Umbilical cord (tissue), 2 donors: ENCODE data around the gene EPHB4. TPM values are rescaled to one million over a fixed set of nuclear protein-coding genes. Genes with fewer than 3 reads are reported as not detected.
A peak's percentile ranks its signal among the peaks of the same experiment; 100 is the strongest.
"Not testable (repeated sequence)": the region's sequence is repeated elsewhere in the genome, so short reads cannot be mapped to it uniquely, and the experiment has no call there.

Experiments used
- DNase-seq: peaks from one replicate; pipeline ENCODE4 v3.0.0-alpha.2; 2015; ENCODE audit warnings: low spot score
- total RNA-seq: library from RNA; depleted of rRNA; stranded (reverse); fragments of >200 nt; gene quantifications from one replicate; pipeline ENCODE4 v1.2.3, GENCODE V29; 2014; ENCODE audit warnings: low replicate concordance; ENCODE audit not compliant: insufficient read depth

Gene EPHB4
- total RNA-seq, 1 donor from 2014 or later, result 97.3 TPM

DNA sequence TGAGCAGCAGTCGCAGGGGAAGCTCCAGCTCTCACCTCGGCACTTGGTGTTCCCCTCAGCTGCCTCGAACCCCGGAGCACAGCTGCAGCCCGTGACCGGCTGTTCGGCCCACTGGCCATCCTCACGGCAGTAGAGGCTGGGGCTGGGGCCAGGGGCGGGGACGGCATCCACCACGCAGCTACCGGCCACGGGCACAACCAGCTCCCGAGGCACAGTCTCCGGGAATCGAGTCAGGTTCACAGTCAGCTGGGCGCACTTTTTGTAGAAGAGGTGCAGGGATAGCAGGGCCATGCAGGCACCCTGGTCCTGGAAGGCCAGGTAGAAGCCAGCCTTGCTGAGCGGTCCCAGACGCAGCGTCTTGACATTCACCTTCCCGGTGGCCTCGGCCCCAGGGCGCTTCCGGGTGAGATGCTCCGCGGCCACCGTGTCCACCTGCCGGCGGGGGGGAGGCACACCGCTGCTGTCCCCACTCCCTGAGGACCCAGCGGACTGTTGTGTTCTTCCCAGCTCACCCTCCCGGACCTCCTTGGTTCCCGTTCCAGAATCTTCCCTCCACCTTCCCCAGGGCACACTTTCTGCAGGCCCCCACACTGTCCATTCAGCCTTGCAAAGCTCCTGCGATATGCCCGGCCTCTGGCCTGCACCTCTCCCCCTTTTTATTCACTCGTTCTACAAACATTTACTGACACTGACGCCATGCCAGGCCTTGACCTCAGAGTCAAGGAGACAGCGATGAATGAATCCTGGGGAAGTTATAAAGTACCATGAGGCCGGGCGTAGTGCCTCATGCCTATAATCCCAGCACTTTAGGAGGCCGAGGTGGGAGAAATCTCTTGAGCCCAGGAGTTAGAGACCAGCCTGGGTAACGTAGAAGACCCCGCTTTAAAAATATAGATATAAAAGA is 4.8 kb downstream of the EPHB4 start:
- DNase-seq, result no peak

- no peak for DNase-seq
Measured at GRCh38 chr7:100819586-100819985, 7.7 kb downstream of the EPHB4 start.

- no peak for DNase-seq
Measured at GRCh38 chr7:100818825-100819224, 8.5 kb downstream of the EPHB4 start.

DNA sequence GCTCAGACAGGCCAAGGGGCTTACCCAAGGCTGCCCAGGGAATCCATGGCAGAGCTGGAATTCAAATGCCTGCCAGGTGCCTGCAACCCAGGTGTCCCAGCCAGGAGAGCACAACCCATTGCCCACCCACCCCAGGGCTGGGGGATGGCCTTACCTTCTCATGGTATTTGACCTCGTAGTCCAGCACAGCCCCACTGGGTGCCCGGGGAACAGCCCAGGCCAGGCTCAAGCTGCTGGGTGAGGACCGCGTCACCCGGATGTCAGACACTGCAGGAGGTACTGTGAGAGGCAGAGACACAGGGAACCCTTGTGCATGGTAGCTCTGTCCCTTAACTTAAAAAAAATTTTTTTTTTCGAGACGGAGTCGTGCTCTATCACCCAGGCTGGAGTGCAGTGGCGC is 9.0 kb downstream of the EPHB4 start:
- DNase-seq, result no peak

GRCh38 chr7:100817097-100817496 is 10.2 kb downstream of the EPHB4 start:
- DNase-seq, result no peak

DNA sequence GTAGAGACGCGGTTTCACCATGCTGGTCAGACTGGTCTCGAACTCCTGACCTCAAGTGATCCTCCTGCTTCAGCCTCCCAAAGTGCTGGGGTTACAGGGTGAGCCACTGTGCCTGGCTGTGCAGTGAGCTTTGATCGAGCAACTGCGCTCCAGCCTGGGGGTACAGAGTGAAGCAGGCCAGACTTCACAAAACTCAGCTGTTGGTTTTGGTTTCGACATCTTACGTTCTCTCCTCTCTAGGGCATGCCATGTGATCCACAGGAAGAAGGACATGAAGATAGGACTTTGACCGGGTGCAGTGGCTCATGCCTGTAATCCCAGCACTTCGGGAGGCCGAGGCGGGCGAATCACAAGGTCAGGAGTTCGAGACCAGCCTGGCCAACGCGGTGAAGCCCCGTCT is 10.8 kb downstream of the EPHB4 start:
- not testable (repeated sequence) for DNase-seq

DNA sequence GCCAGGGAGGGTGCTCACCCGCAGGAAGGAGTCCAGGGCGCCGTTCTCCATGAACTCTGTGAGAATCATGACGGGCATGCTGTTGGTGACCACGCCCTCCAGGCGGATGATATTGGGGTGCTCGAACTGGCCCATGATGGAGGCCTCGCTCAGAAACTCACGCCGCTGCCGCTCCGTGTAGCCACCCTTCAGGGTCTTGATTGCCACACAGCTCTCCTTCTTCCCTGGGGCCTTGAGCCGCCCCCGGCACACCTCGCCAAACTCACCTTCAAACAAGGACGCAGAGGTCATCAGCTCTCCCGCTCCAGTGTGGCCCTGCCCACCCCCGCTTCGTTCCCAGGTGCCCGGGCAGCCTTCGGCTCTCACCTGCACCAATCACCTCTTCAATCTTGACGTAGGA is 14.6 kb downstream of the EPHB4 start:
- DNase-seq, result no peak

- DNase-seq, result no peak
Measured at GRCh38 chr7:100811480-100811879, 15.8 kb downstream of the EPHB4 start.

- no peak for DNase-seq
Measured at GRCh38 chr7:100808354-100808875, 18.9 kb downstream of the EPHB4 start.

DNA sequence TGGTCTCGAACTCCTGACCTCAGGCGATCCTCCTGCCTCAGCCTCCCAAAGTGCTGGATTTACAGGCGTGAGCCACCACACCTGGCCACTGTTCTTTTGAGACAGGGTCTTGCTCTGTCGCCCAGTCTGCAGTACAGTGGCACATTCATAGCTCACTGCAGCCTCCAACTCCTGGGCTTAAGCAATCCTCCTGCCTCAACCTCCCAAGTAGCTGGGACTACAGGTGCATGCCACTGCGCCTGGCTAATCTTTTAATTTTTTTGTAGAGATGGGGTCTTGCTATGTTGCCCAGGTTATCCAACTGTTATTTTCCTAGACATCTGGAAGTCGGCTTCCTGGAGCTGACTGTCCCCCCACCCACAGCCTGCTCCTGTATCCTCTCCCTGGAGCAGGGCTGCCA is 20.4 kb downstream of the EPHB4 start:
- DNase-seq, result not testable (repeated sequence)

DNA sequence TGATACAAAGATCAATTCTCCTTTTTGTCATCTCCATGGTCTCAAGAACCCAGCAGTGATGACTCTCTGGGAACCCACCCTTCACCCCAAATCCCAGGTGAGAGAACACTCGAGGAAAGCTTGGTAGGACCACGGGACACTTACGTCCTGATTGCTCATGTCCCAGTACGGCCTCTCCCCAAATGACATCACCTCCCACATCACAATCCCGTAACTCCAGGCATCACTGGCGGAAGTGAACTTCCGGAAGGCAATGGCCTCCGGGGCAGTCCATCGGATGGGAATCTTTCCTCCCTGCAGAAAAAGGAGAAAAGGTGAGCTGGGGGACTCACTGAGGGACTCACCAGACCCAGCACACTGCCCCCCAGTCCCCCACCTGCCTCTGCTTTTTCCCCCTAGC is 21.0 kb downstream of the EPHB4 start:
- DNase-seq, result no peak

DNA sequence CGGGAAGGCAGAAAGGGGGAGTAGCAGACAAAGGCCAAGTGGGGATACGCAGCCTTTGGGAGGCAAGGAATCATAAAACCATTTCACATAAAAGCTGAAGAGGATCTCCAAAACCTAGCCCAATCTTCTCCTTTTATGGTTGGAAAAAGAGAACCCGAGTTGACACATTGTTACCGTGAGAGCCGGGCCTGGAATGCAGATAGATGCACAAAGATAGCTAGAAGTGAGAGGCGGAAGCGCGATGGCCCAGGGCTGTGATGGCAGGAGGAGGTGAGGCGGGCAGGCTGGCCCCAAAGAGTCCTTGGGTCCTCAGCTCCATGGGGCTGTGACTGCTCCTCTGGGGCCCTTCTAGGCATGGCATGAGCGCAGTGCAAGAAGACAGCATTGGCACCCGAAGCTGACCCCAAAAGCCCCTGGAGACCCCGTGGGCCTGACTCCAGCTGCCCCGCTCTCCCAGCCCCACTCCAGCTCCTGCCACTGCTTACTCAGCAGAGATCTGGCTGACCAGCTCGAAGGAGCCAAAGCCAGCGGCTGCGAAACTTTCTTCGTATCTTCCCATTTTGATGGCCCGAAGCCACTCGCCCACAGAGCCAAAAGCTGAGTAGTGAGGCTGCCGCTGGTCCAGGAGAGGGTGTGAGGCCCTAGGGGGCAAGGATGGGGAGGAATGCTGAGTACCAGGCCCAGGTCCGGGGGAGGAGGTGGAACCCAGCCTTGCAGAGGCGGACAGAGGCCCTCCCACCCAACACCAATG is 22.5 kb downstream of the EPHB4 start:
- no peak for DNase-seq

- peak; percentile 95 for DNase-seq
Measured at GRCh38 chr7:100803398-100804161, 23.7 kb downstream of the EPHB4 start.

GRCh38 chr7:100802951-100803350 is 24.4 kb downstream of the EPHB4 start:
- DNase-seq, result no peak

DNA sequence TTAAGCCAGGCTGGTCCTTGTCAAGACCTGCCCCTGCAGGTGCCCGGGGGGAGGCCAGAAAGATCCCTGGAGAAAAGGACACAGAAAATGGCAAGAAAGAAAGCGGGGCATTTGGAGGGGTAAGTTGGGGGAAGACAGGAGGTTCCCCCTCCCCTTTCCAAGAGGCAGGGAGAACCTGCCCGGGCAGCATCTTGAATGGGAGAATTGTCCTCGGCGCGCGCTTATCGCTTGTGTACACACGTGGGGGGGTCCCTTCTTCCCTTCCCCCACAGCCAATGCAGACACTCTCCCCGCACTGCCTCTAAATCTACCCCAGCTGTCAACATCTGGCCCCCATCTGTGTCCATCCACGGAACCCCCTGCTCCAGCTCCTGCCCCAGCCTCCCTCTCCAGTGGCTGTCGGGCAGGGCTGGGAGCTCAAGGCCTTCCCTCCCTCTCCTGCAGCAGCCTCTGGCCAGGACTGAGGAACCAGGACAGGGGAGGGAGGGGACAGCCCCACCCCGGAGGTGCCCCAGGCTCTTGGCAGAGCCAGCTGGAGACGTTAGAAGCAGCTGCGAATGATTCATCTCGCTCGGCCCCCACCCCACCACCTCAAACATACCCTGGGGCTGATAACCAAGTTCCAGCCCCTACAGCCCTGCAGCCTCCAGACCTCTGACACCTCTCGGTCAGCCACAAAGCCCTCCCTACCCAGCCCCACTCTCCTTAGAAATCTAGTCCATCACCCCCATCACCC is 25.3 kb downstream of the EPHB4 start:
- DNase-seq, result peak; percentile 93

DNA sequence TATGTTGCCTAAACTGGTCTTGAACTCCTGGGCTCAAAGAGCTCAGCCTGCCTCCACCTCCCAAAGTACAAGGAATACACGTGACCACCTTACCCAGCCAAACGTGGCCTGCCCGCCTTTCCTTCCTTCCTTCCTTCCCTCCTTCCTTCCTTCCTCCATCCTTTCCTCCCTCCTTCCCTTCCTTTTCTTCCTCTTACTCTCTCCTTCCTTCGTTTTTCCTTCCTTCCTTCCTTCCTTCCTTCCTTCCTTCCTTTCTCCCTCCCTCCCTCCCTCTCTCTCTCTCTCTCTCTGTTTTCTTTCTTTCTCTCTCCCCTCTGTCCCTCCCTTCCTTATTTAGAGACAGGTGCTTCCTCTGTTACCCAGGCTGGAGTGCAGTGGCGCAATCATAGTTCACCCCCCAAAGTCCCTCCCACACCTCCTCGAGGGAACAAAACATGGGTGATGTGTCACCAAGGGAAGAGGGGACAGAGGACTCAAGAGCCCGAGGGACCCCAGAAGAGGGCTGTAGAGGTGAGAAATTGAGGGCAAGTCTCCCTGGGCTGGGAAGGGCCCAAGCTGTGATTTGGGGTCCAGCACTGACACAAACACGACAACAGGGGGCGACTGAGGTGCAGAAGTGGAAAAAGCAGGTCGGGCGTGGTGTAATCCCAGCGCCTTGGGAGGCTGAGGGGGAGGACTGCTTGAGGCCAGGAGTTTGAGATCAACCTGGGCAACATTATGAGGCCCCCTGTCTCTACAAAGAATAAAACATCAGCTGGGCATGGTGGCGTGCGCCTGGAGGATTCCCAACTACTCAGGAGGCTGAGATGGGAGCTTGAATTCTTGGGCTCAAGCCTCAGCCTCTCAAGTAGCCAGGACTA is 28.1 kb downstream of the EPHB4 start:
- DNase-seq, result peak; percentile 57

GRCh38 chr7:100794741-100795140 is 32.6 kb downstream of the EPHB4 start:
- DNase-seq, result no peak

GRCh38 chr7:100793806-100794660 is 33.3 kb downstream of the EPHB4 start:
- DNase-seq, result no peak
